HL-60 (cell line): ENCODE results near the gene RFLNA.

ENCODE experiments used
- GABPA ChIP-seq: IDR thresholded peaks from 2 replicates; pipeline ENCODE4 v1.6.1; 2012; ENCODE audit warnings: low read depth
- POLR2AphosphoS5 ChIP-seq: IDR thresholded peaks from 2 replicates; pipeline ENCODE4 v1.6.1; 2012; ENCODE audit warnings: low read depth
- SPI1 ChIP-seq: IDR thresholded peaks from 2 replicates; pipeline ENCODE4 v1.6.1; 2012; ENCODE audit warnings: low read depth, mild to moderate bottlenecking, borderline replicate concordance
- TF ChIP-seq, protein P1 (sequence below): IDR thresholded peaks from one replicate; pipeline ENCODE4 v1.5.1; 2011; ENCODE audit warnings: low read length, control low read depth, inconsistent platforms; ENCODE audit not compliant: insufficient read depth
- TF ChIP-seq, protein P2 (sequence below): IDR thresholded peaks from 2 replicates; pipeline ENCODE4 v1.6.1; 2012; ENCODE audit warnings: low read depth; ENCODE audit not compliant: insufficient replicate concordance

GRCh38 chr12:124310178-124310577 is 15.3 kb downstream of the RFLNA start:
- TF ChIP-seq POLR2AphosphoS5: no peak
- TF ChIP-seq, protein P1, sequence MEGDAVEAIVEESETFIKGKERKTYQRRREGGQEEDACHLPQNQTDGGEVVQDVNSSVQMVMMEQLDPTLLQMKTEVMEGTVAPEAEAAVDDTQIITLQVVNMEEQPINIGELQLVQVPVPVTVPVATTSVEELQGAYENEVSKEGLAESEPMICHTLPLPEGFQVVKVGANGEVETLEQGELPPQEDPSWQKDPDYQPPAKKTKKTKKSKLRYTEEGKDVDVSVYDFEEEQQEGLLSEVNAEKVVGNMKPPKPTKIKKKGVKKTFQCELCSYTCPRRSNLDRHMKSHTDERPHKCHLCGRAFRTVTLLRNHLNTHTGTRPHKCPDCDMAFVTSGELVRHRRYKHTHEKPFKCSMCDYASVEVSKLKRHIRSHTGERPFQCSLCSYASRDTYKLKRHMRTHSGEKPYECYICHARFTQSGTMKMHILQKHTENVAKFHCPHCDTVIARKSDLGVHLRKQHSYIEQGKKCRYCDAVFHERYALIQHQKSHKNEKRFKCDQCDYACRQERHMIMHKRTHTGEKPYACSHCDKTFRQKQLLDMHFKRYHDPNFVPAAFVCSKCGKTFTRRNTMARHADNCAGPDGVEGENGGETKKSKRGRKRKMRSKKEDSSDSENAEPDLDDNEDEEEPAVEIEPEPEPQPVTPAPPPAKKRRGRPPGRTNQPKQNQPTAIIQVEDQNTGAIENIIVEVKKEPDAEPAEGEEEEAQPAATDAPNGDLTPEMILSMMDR: no peak
- TF ChIP-seq GABPA: no peak
- TF ChIP-seq, protein P2, sequence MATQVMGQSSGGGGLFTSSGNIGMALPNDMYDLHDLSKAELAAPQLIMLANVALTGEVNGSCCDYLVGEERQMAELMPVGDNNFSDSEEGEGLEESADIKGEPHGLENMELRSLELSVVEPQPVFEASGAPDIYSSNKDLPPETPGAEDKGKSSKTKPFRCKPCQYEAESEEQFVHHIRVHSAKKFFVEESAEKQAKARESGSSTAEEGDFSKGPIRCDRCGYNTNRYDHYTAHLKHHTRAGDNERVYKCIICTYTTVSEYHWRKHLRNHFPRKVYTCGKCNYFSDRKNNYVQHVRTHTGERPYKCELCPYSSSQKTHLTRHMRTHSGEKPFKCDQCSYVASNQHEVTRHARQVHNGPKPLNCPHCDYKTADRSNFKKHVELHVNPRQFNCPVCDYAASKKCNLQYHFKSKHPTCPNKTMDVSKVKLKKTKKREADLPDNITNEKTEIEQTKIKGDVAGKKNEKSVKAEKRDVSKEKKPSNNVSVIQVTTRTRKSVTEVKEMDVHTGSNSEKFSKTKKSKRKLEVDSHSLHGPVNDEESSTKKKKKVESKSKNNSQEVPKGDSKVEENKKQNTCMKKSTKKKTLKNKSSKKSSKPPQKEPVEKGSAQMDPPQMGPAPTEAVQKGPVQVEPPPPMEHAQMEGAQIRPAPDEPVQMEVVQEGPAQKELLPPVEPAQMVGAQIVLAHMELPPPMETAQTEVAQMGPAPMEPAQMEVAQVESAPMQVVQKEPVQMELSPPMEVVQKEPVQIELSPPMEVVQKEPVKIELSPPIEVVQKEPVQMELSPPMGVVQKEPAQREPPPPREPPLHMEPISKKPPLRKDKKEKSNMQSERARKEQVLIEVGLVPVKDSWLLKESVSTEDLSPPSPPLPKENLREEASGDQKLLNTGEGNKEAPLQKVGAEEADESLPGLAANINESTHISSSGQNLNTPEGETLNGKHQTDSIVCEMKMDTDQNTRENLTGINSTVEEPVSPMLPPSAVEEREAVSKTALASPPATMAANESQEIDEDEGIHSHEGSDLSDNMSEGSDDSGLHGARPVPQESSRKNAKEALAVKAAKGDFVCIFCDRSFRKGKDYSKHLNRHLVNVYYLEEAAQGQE: no peak
- TF ChIP-seq SPI1: no peak
